Adrenal gland (tissue), 5 donors: ENCODE data around the gene RPL27.

ENCODE experiments used
- CTCF ChIP-seq, 6 experiments: fragments of 450-650 bp in 4 of 6; fragments of 200-600 bp in 2 of 6; sonication (generic) in 1 of 6; IDR thresholded peaks; 1 replicate in 5 of 6; 2 replicates in 1 of 6; pipeline versions ENCODE4 v1.5.1 to v1.8.0; 2016 to 2021; ENCODE audit warnings: antibody characterized with exemption in 6 of 6, mild to moderate bottlenecking in 2 of 6, moderate library complexity in 1 of 6
- POLR2A ChIP-seq, 2 donors: fragments of 450-650 bp; IDR thresholded peaks; one replicate each; pipeline ENCODE4 v1.6.1; 2017; ENCODE audit warnings: antibody characterized with exemption in 2 of 2, mild to moderate bottlenecking in 2 of 2, moderate library complexity in 1 of 2
- donor health status: DM: no; HTN: no; CAD: no.

DNA sequence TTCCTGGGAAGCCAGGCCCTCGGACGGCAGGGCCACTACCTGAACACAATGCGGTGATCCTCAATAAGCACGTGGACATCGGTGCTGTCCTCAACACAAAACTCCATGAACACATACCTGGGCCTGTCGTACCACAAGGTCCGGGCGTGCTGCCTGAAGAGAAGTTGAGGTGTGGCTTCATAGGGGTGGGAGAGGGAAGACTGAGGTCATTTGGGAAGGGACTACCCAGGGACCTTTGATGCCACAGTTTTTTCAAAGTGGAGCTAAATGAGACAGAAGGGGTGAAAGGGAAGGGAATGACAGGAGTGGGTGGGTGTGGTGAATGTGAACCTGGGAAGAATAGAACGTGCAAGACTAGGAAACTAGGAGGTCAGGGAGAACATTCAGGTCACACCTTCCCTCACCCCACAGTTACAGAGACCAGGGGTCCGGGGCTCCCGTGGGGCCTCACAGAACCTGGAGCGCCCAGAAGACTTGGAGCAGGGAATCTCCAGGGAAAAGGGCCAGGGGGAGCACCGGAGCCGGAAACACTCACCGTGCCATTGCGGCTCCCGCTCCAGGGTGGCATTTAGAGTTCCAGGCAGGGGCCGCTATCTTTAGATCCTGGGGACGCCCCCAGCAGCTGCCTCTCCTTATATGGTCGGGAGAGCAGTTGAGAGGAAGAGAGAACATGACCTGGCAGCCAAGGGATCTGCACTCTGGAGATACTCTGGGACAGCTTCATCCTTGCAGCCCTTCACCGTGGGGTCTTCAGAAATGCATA, 18.5 kb upstream of the RPL27 start, which contains the start of gene PTGES3L:
- TF ChIP-seq CTCF (IDR thresholded peaks at IDR 0.05) (no peak), POLR2A (IDR thresholded peaks at IDR 0.05) (no peak)
